IMR-90 (cell line): Measurements from ENCODE around the gene ZDHHC8. TPM values are rescaled to one million over a fixed set of nuclear protein-coding genes. Genes with fewer than 3 reads are reported as not detected.

Experiments
- ATAC-seq: fragments of 200-7000 bp; cut with Tn5 transposase; 2 replicates; pipeline ENCODE4 v1.9.1; 2020; ENCODE audit warnings: low read depth, mild to moderate bottlenecking, moderate library complexity
- BruUV-seq: library from RNA; stranded (reverse); fragments of 400-500 nt; replicated peaks from 2 replicates; lab custom pipeline; 2021; lab: Mats Ljungman, UMichigan
- CTCF ChIA-PET: fragments of 300-600 bp; formaldehyde crosslinking; extraction: SDS; loops from one replicate; lab custom pipeline; 2021; ENCODE audit warnings: antibody characterized with exemption; lab: Yijun Ruan, JAX
- POLR2A ChIA-PET: fragments of 300-600 bp; sonication (Branson Sonifier 250); formaldehyde crosslinking; loops from one replicate; lab custom pipeline; 2022; ENCODE audit warnings: antibody characterized with exemption; ENCODE audit not compliant: unreplicated experiment; lab: Charles Lee
- DNase-seq: peaks from one replicate; pipeline ENCODE4 v3.0.0; 2013
- H2AFZ ChIP-seq: replicated peaks from 2 replicates; pipeline ENCODE3; 2013; ENCODE audit warnings: low read length, mild to moderate bottlenecking; ENCODE audit not compliant: poor library complexity
- H2AK5ac ChIP-seq: 2 replicates; pipeline ENCODE4 v1.6.1; 2013; ENCODE audit warnings: low read depth, low read length, inconsistent platforms
- H2AK9ac ChIP-seq: replicated peaks from 2 replicates; pipeline ENCODE3; 2013; ENCODE audit warnings: mild to moderate bottlenecking, low read depth, low read length, moderate library complexity; ENCODE audit not compliant: poor library complexity
- H2BK120ac ChIP-seq: 2 replicates; pipeline ENCODE4 v1.6.1; 2013; ENCODE audit warnings: low read depth, low read length, inconsistent platforms
- H2BK15ac ChIP-seq: 3 replicates; pipeline ENCODE4 v1.6.1; 2013; ENCODE audit warnings: low read depth, low read length, inconsistent platforms
- H2BK20ac ChIP-seq: 2 replicates; pipeline ENCODE4 v1.6.1; 2013; ENCODE audit warnings: low read depth, mild to moderate bottlenecking, inconsistent platforms, low read length, moderate library complexity
- H2BK5ac ChIP-seq: 2 replicates; pipeline ENCODE4 v1.6.1; 2013; ENCODE audit warnings: mild to moderate bottlenecking, low read depth, low read length, inconsistent platforms; ENCODE audit not compliant: poor library complexity, severe bottlenecking
- H3K14ac ChIP-seq: replicated peaks from 2 replicates; pipeline ENCODE4 v1.6.1; 2013; ENCODE audit warnings: low read depth, low read length, inconsistent platforms
- H3K18ac ChIP-seq: 2 replicates; pipeline ENCODE4 v1.6.1; 2013; ENCODE audit warnings: low read depth, low read length, control low read depth
- H3K23ac ChIP-seq: 2 replicates; pipeline ENCODE4 v1.6.1; 2013; ENCODE audit warnings: low read depth, low read length, inconsistent platforms
- H3K27ac ChIP-seq: 2 replicates; pipeline ENCODE4 v1.5.1; 2013; ENCODE audit warnings: mild to moderate bottlenecking, control low read depth, low read length; ENCODE audit not compliant: insufficient read depth
- H3K27me3 ChIP-seq: 2 replicates; pipeline ENCODE4 v1.6.1; 2013; ENCODE audit warnings: low read length; ENCODE audit not compliant: control insufficient read depth, insufficient read depth
- H3K36me3 ChIP-seq: 2 replicates; pipeline ENCODE4 v1.6.1; 2013; ENCODE audit warnings: low read length, mixed read lengths; ENCODE audit not compliant: control insufficient read depth, insufficient read depth
- H3K4ac ChIP-seq: 2 replicates; pipeline ENCODE4 v1.6.1; 2013; ENCODE audit warnings: low read depth, low read length, inconsistent platforms
- H3K4me1 ChIP-seq: 2 replicates; pipeline ENCODE4 v1.6.1; 2013; ENCODE audit warnings: low read length, mixed read lengths; ENCODE audit not compliant: control insufficient read depth, insufficient read depth
- H3K4me2 ChIP-seq: 2 replicates; pipeline ENCODE4 v1.6.1; 2013; ENCODE audit warnings: low read depth, mild to moderate bottlenecking, control low read depth, low read length, moderate library complexity
- H3K4me3 ChIP-seq: 2 replicates; pipeline ENCODE4 v1.5.1; 2013; ENCODE audit warnings: low read depth, mild to moderate bottlenecking, control low read depth, low read length, moderate library complexity; ENCODE audit not compliant: insufficient read depth
- H3K56ac ChIP-seq: 2 replicates; pipeline ENCODE4 v1.6.1; 2013; ENCODE audit warnings: low read length, inconsistent platforms; ENCODE audit not compliant: insufficient read depth; ENCODE audit errors: extremely low read depth
- H3K79me1 ChIP-seq, 2 experiments: 2 replicates each; pipeline ENCODE4 v1.6.1; 2013; ENCODE audit warnings: low read length in 2 of 2, inconsistent platforms in 1 of 2, low read depth in 1 of 2
- H3K9ac ChIP-seq: 2 replicates; pipeline ENCODE4 v1.6.1; 2013; ENCODE audit warnings: low read depth, low read length, control low read depth
- H3K9me1 ChIP-seq: 2 replicates; pipeline ENCODE4 v1.6.1; 2013; ENCODE audit warnings: low read length, inconsistent platforms; ENCODE audit not compliant: insufficient read depth
- H3K9me3 ChIP-seq: 2 replicates; pipeline ENCODE4 v1.6.1; 2013; ENCODE audit warnings: low read length; ENCODE audit not compliant: control insufficient read depth, insufficient read depth
- H4K20me1 ChIP-seq: 2 replicates; pipeline ENCODE4 v1.6.1; 2013; ENCODE audit warnings: low read length, inconsistent platforms; ENCODE audit not compliant: insufficient read depth
- H4K5ac ChIP-seq: 2 replicates; pipeline ENCODE4 v1.6.1; 2013; ENCODE audit warnings: mild to moderate bottlenecking, low read depth, low read length, control low read depth
- H4K8ac ChIP-seq, 2 experiments: 2 replicates each; pipeline ENCODE4 v1.6.1; 2013; ENCODE audit warnings: low read depth in 2 of 2, low read length in 2 of 2, control low read depth in 1 of 2, inconsistent platforms in 1 of 2
- H4K91ac ChIP-seq: 2 replicates; pipeline ENCODE4 v1.6.1; 2013; ENCODE audit warnings: low read depth, low read length, inconsistent platforms; ENCODE audit not compliant: insufficient read depth
- BHLHE40 ChIP-seq: fragments of 150-350 bp; IDR thresholded peaks from 2 replicates; pipeline ENCODE4 v1.6.1; 2016; ENCODE audit warnings: mild to moderate bottlenecking, low read depth, low read length
- CEBPB ChIP-seq: IDR thresholded peaks from 2 replicates; pipeline ENCODE4 v1.6.1; 2012; ENCODE audit warnings: low read depth, low read length, improper control_type of control experiment
- CTCF ChIP-seq: conservative IDR thresholded peaks from 2 replicates; pipeline ENCODE4 v1.5.1; 2012; ENCODE audit warnings: mild to moderate bottlenecking, low read depth, low read length, improper control_type of control experiment
- MAFK ChIP-seq: IDR thresholded peaks from 2 replicates; pipeline ENCODE4 v1.6.1; 2012; ENCODE audit warnings: low read depth, low read length, improper control_type of control experiment
- MXI1 ChIP-seq: IDR thresholded peaks from 2 replicates; pipeline ENCODE4 v1.6.1; 2012; ENCODE audit warnings: low read depth, mild to moderate bottlenecking, low read length, moderate library complexity, borderline replicate concordance
- NFE2L2 ChIP-seq: fragments of 150-350 bp; IDR thresholded peaks from 2 replicates; pipeline ENCODE4 v1.6.1; 2016; ENCODE audit warnings: low read depth, mild to moderate bottlenecking, low read length
- POLR2A ChIP-seq: IDR thresholded peaks from 2 replicates; pipeline ENCODE4 v1.6.1; 2012; ENCODE audit warnings: mild to moderate bottlenecking, low read depth, low read length
- RAD21 ChIP-seq: IDR thresholded peaks from 2 replicates; pipeline ENCODE4 v1.6.1; 2012; ENCODE audit warnings: low read length, improper control_type of control experiment
- RCOR1 ChIP-seq: IDR thresholded peaks from 2 replicates; pipeline ENCODE4 v1.6.1; 2012; ENCODE audit warnings: mild to moderate bottlenecking, low read length, improper control_type of control experiment; ENCODE audit not compliant: insufficient replicate concordance
- RFX5 ChIP-seq: IDR thresholded peaks from 2 replicates; pipeline ENCODE4 v1.8.0; 2012; ENCODE audit warnings: low read depth, mild to moderate bottlenecking, low read length, moderate library complexity
- SMC3 ChIP-seq: fragments of 150-350 bp; IDR thresholded peaks from 2 replicates; pipeline ENCODE4 v1.6.1; 2016; ENCODE audit warnings: low read depth, mild to moderate bottlenecking, antibody characterized with exemption, low read length, moderate library complexity
- WGBS, 2 experiments: methylation state at CpG; one replicate each; pipeline versions ENCODE4 v1.1.5 to v1.1.7; 2013; ENCODE audit warnings: missing lambda C conversion rate in 2 of 2; ENCODE audit not compliant: insufficient read length in 1 of 2; ENCODE audit errors: extremely low coverage in 2 of 2; 5-methylcytosine and 5-hydroxymethylcytosine counted together
- dilution Hi-C: fragments of 300-500 bp; cut with HindIII; formaldehyde crosslinking; loops from one replicate; pipeline ENCODE4 v1.14.3; 2018; ENCODE audit warnings: low sequenced_read_pairs; ENCODE audit not compliant: unreplicated experiment
- in situ Hi-C: fragments of 300-500 bp; cut with MboI; formaldehyde crosslinking; loops from 3 replicates; pipeline ENCODE4 v1.14.3; 2019; ENCODE audit warnings: low sequenced_read_pairs, inconsistent platforms, mixed read lengths
- intact Hi-C: fragments of 100-400 bp; cut with micrococcal nuclease; formaldehyde crosslinking; loops from 2 replicates; pipeline ENCODE4 v1.10.0; 2022
- polyA plus RNA-seq, 3 experiments: library from polyadenylated mRNA; depleted of rRNA; stranded (reverse); fragments of >200 nt; gene quantifications; 2 replicates each; pipeline ENCODE4 v1.2.3, GENCODE V29; 2012; ENCODE audit warnings: low replicate concordance in 1 of 3
- total RNA-seq: library from RNA; depleted of rRNA; stranded (reverse); fragments of >200 nt; gene quantifications from 2 replicates; pipeline ENCODE4 v1.2.3, GENCODE V29; 2012
- TF ChIP-seq, protein P1 (sequence below): fragments of 150-350 bp; IDR thresholded peaks from 2 replicates; pipeline ENCODE4 v1.6.1; 2016; ENCODE audit warnings: low read depth, mild to moderate bottlenecking, low read length, moderate library complexity, borderline replicate concordance

ZDHHC8 gene
- total and polyA plus RNA-seq, 2 of the 4 experiments (the other 2 are of a cell fraction): 2.5 to 72.6 TPM

GRCh38 chr22:20126284-20127029 lies 5.1 kb upstream of the ZDHHC8 start (continued):
- TF ChIP-seq, protein P1, sequence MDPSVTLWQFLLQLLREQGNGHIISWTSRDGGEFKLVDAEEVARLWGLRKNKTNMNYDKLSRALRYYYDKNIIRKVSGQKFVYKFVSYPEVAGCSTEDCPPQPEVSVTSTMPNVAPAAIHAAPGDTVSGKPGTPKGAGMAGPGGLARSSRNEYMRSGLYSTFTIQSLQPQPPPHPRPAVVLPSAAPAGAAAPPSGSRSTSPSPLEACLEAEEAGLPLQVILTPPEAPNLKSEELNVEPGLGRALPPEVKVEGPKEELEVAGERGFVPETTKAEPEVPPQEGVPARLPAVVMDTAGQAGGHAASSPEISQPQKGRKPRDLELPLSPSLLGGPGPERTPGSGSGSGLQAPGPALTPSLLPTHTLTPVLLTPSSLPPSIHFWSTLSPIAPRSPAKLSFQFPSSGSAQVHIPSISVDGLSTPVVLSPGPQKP: no peak

DNA sequence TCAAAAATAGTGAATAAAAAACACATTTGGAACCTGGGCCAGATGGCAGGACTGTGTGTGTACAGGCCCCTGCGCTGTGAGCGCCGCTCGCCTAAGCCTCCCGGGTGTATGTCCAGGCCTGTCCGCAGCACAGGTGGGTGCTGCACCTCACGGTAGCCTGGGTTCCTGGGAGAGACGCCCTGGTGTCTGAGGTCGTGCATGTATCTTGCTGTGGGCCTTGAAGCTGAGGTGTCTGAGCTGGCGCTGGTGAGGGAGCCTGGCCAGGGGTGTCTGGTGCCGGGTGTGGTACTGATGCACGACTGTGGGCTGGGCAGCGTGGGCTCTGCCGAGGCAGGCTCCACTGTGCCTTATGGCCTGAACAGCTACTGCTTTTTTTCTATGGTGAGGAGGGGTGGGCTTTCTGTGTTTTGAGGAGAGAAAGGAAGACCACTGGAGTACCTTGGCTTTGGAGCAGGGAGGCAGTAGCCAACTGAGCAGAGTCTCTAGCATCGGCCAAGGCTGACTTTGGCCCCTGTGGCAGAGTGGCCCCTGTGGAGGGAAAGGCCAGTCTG lies 4.2 kb upstream of the ZDHHC8 start:
- dilution Hi-C loops: no loop called here
- intact Hi-C loops: no loop called here
- TF ChIP-seq RCOR1 (no peak), SMC3 (no peak), CTCF (no peak), RFX5 (no peak), BHLHE40 (no peak), MAFK (no peak), CEBPB (no peak), RAD21 (no peak), POLR2A (no peak), MXI1 (no peak), NFE2L2 (no peak)
- TF ChIP-seq, protein P1: no peak

More for the DNA sequence above, 4.2 kb upstream of the ZDHHC8 start:
- H4K8ac ChIP-seq: no peak overlapping the region
- CTCF ChIA-PET: no interaction called here
- WGBS, 2 experiments: 93% methylated on average over 10 of the region's 15 CpGs; no CpG with 5 or more reads in 1 of the 2 experiments
- no peaks in the 10 kb centered on the region for H3K27me3 ChIP-seq
- H4K20me1 ChIP-seq: peaks cover 31% of the 10 kb centered on the region
- DNase-seq: no peak
- H2AFZ ChIP-seq: no peak overlapping the region
- no peak overlapping the region for H2AK5ac ChIP-seq
- no peak overlapping the region for H3K14ac ChIP-seq
- no peak overlapping the region for H2BK15ac ChIP-seq
- H3K27ac ChIP-seq: no peak overlapping the region
- in situ Hi-C loops: no loop called here
- ATAC-seq: no peak
- no peak overlapping the region for H2BK120ac ChIP-seq
- no peak overlapping the region for H2BK20ac ChIP-seq
- H3K4me2 ChIP-seq: no peak overlapping the region
- BruUV-seq: no TSS peak
- peaks cover 4% of the 10 kb centered on the region; the same call in 1 of the 2 replicates for H3K4me1 ChIP-seq
- H3K79me1 ChIP-seq: peaks cover 4 to 23% of the 10 kb centered on the region in 2 experiments; a peak in 3 of 4 replicates
- H3K56ac ChIP-seq: no peak overlapping the region
- no peak overlapping the region for H4K5ac ChIP-seq
- no peak overlapping the region for H3K18ac ChIP-seq
- H2AK9ac ChIP-seq: no peak overlapping the region
- POLR2A ChIA-PET: no interaction called here
- H3K9me1 ChIP-seq: peaks cover 1% of the 10 kb centered on the region; the same call in 1 of the 2 replicates
- H2BK5ac ChIP-seq: no peak overlapping the region
- no peaks in the 10 kb centered on the region for H3K9me3 ChIP-seq
- H3K9ac ChIP-seq: no peak overlapping the region
- no peak overlapping the region for H3K23ac ChIP-seq
- H3K4ac ChIP-seq: no peak overlapping the region
- no peak overlapping the region for H4K91ac ChIP-seq
- H3K4me3 ChIP-seq: no peak overlapping the region
- H3K36me3 ChIP-seq: peaks cover 39% of the 10 kb centered on the region
